WTC11 (cell line): ENCODE data around the gene CADM1. TPM values are rescaled to one million over a fixed set of nuclear protein-coding genes. Genes with fewer than 3 reads are reported as not detected.
A peak's percentile ranks its signal among the peaks of the same experiment; 100 is the strongest.

Experiments
- ATAC-seq: fragments of 200-7000 bp; cut with Tn5 transposase; 2 replicates; pipeline ENCODE4 v1.10.0; 2021; ENCODE audit warnings: mild to moderate bottlenecking, moderate library complexity
- CTCF ChIA-PET: fragments of 300-600 bp; sonication (Branson Sonifier 250); formaldehyde crosslinking; loops from one replicate; lab custom pipeline; 2021; ENCODE audit warnings: antibody characterized with exemption; lab: Charles Lee
- POLR2A ChIA-PET: fragments of 350-600 bp; sonication (Branson Sonifier 250); formaldehyde crosslinking; loops from one replicate; lab custom pipeline; 2021; ENCODE audit warnings: antibody characterized with exemption; lab: Charles Lee
- DNase-seq: peaks from one replicate; pipeline ENCODE4 v3.0.0; 2021; ENCODE audit warnings: low spot score
- H3K27ac Mint-ChIP-seq: 2 replicates; pipeline ENCODE4 v1.8.0; 2021; ENCODE audit warnings: mixed read lengths
- H3K27me3 Mint-ChIP-seq: 2 replicates; pipeline ENCODE4 v1.8.0; 2021; ENCODE audit warnings: low read depth, mild to moderate bottlenecking, moderate library complexity, mixed read lengths
- H3K36me3 Mint-ChIP-seq: 2 replicates; pipeline ENCODE4 v1.8.0; 2021; ENCODE audit warnings: mixed read lengths
- H3K4me1 Mint-ChIP-seq: 2 replicates; pipeline ENCODE4 v1.8.0; 2022; ENCODE audit warnings: mixed read lengths
- H3K4me3 Mint-ChIP-seq: 2 replicates; pipeline ENCODE4 v1.8.0; 2021; ENCODE audit warnings: mild to moderate bottlenecking, moderate library complexity, mixed read lengths
- H3K9me3 Mint-ChIP-seq: 2 replicates; pipeline ENCODE4 v1.8.0; 2021; ENCODE audit warnings: mixed read lengths
- AR ChIP-seq: fragments of 250-450 bp; sonication (Bioruptor Pico); IDR thresholded peaks from 2 replicates; pipeline ENCODE4 v1.9.0; 2021; ENCODE audit warnings: mild to moderate bottlenecking
- CBFB ChIP-seq: sonication (generic); formaldehyde crosslinking; IDR thresholded peaks from 2 replicates; pipeline ENCODE4 v1.8.1; 2022; ENCODE audit warnings: mild to moderate bottlenecking, low read depth, missing genetic modification reagents
- E2F5 ChIP-seq: sonication (generic); formaldehyde crosslinking; IDR thresholded peaks from 2 replicates; pipeline ENCODE4 v1.8.1; 2022; ENCODE audit warnings: mild to moderate bottlenecking, moderate library complexity, missing genetic modification reagents
- EMX1 ChIP-seq: fragments of 250-450 bp; sonication (Bioruptor Pico); IDR thresholded peaks from 2 replicates; pipeline ENCODE4 v1.8.0; 2021; ENCODE audit warnings: mild to moderate bottlenecking
- FOXJ3 ChIP-seq: sonication (generic); formaldehyde crosslinking; IDR thresholded peaks from 2 replicates; pipeline ENCODE4 v1.9.0; 2021; ENCODE audit warnings: missing genetic modification reagents, mild to moderate bottlenecking, borderline replicate concordance
- FOXK1 ChIP-seq: sonication (generic); formaldehyde crosslinking; IDR thresholded peaks from 2 replicates; pipeline ENCODE4 v1.8.0; 2022; ENCODE audit warnings: mild to moderate bottlenecking, moderate library complexity, missing genetic modification reagents
- GABPB1 ChIP-seq: sonication (generic); formaldehyde crosslinking; IDR thresholded peaks from 2 replicates; pipeline ENCODE4 v1.8.1; 2023; ENCODE audit warnings: mild to moderate bottlenecking, missing genetic modification reagents
- GRHL2 ChIP-seq: fragments of 250-450 bp; sonication (Bioruptor Pico); IDR thresholded peaks from 2 replicates; pipeline ENCODE4 v1.8.0; 2022; ENCODE audit warnings: mild to moderate bottlenecking, moderate library complexity; ENCODE audit not compliant: insufficient replicate concordance, severe bottlenecking
- MLX ChIP-seq: sonication (generic); formaldehyde crosslinking; IDR thresholded peaks from 2 replicates; pipeline ENCODE4 v1.8.1; 2023; ENCODE audit warnings: mild to moderate bottlenecking, missing genetic modification reagents, moderate library complexity
- MXD4 ChIP-seq: fragments of 250-450 bp; sonication (Bioruptor Pico); IDR thresholded peaks from 2 replicates; pipeline ENCODE4 v1.8.0; 2021; ENCODE audit warnings: mild to moderate bottlenecking, moderate library complexity, borderline replicate concordance
- NFATC4 ChIP-seq: fragments of 250-450 bp; sonication (Bioruptor Pico); IDR thresholded peaks from 2 replicates; pipeline ENCODE4 v1.9.0; 2021; ENCODE audit warnings: mild to moderate bottlenecking
- SOX15 ChIP-seq: fragments of 250-450 bp; sonication (Bioruptor Pico); IDR thresholded peaks from 2 replicates; pipeline ENCODE4 v1.9.0; 2021; ENCODE audit warnings: mild to moderate bottlenecking
- ZBTB21 ChIP-seq: sonication (generic); formaldehyde crosslinking; IDR thresholded peaks from 2 replicates; pipeline ENCODE4 v1.8.1; 2023; ENCODE audit warnings: mild to moderate bottlenecking, missing genetic modification reagents, borderline replicate concordance
- ZNF232 ChIP-seq: sonication (generic); formaldehyde crosslinking; IDR thresholded peaks from 2 replicates; pipeline ENCODE4 v1.8.0; 2022; ENCODE audit warnings: mild to moderate bottlenecking, missing genetic modification reagents
- ZNF263 ChIP-seq: sonication (generic); formaldehyde crosslinking; IDR thresholded peaks from 2 replicates; pipeline ENCODE4 v1.8.1; 2022; ENCODE audit warnings: low read depth, mild to moderate bottlenecking, moderate library complexity, missing genetic modification reagents
- total RNA-seq: library from RNA; stranded (reverse); gene quantifications from 3 replicates; pipeline ENCODE4 v1.2.3, GENCODE V29; 2021
- TF ChIP-seq, protein P1 (sequence below): sonication (generic); formaldehyde crosslinking; IDR thresholded peaks from 2 replicates; pipeline ENCODE4 v1.8.0; 2022; ENCODE audit warnings: missing genetic modification reagents
- TF ChIP-seq, protein P2 (sequence below): sonication (generic); formaldehyde crosslinking; IDR thresholded peaks from 2 replicates; pipeline ENCODE4 v1.8.1; 2022; ENCODE audit warnings: mild to moderate bottlenecking, missing genetic modification reagents, moderate library complexity, borderline replicate concordance

CADM1 gene
- total RNA-seq, 1 experiment from 2014 or later = 26.8 TPM

DNA sequence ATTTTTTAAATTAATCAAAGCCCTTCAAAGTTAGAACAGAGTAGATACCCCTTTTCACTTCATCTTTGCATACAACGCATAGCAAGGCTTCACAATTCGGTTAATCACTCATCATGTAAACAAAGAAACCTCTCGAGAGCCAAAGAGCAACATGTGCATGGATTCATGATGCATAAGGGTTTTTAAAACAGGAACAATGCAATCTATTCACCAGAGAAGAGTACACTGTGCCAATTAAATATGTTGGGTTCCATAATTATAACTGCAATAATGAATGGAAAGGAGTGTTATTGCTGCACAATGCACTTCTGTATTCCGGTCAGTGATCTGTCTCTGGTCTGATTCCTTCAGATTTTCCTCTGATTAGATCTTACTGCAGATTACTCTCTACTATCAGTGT, 45.3 kb downstream of the CADM1 start:
- TF ChIP-seq, protein P1, sequence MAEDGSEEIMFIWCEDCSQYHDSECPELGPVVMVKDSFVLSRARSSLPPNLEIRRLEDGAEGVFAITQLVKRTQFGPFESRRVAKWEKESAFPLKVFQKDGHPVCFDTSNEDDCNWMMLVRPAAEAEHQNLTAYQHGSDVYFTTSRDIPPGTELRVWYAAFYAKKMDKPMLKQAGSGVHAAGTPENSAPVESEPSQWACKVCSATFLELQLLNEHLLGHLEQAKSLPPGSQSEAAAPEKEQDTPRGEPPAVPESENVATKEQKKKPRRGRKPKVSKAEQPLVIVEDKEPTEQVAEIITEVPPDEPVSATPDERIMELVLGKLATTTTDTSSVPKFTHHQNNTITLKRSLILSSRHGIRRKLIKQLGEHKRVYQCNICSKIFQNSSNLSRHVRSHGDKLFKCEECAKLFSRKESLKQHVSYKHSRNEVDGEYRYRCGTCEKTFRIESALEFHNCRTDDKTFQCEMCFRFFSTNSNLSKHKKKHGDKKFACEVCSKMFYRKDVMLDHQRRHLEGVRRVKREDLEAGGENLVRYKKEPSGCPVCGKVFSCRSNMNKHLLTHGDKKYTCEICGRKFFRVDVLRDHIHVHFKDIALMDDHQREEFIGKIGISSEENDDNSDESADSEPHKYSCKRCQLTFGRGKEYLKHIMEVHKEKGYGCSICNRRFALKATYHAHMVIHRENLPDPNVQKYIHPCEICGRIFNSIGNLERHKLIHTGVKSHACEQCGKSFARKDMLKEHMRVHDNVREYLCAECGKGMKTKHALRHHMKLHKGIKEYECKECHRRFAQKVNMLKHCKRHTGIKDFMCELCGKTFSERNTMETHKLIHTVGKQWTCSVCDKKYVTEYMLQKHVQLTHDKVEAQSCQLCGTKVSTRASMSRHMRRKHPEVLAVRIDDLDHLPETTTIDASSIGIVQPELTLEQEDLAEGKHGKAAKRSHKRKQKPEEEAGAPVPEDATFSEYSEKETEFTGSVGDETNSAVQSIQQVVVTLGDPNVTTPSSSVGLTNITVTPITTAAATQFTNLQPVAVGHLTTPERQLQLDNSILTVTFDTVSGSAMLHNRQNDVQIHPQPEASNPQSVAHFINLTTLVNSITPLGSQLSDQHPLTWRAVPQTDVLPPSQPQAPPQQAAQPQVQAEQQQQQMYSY (CRISPR knock-in tag) = no peak
- TF ChIP-seq MXD4 (CRISPR knock-in tag) (no peak), E2F5 (CRISPR knock-in tag) (no peak), CBFB (CRISPR knock-in tag) (no peak), NFATC4 (CRISPR knock-in tag) (no peak), GABPB1 (CRISPR knock-in tag) (no peak)
- H3K27ac Mint-ChIP-seq = no peak overlapping the region
- H3K4me1 Mint-ChIP-seq = peaks cover 71% of the 10 kb centered on the region
- DNase-seq = no peak
- H3K9me3 Mint-ChIP-seq = no peaks in the 10 kb centered on the region
- ChIA-PET POLR2A (no interaction called here), CTCF (interaction anchor here (1.5 kb wide), 1 partner anchor 45 kb away, joined by 3 read pairs; the partner anchor contains the start of gene CADM1)
- no peaks in the 10 kb centered on the region for H3K36me3 Mint-ChIP-seq
- no peaks in the 10 kb centered on the region for H3K27me3 Mint-ChIP-seq
- no peak for ATAC-seq
- H3K4me3 Mint-ChIP-seq = no peak overlapping the region

DNA sequence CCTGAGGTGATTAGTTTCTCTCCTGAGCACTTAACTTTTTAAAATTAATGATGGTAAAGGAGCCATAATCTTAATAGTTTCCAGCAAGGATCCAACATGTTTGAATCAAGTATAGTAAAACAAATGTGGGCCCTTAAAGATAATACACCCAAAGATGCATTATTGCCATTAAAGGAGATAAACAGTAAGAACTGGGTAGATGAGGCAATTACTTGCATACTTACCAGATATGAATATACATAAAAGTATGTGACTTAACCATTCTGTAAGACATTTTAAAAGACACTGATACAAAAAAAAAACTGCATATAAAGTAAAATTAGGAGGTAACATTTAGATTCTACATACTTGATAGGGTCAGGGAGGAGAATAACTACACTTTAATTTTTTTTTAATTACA, 48.2 kb downstream of the CADM1 start:
- Mint-ChIP-seq H3K27me3 (peaks cover 15% of the 10 kb centered on the region; the same call in 1 of the 2 replicates), H3K4me1 (peaks cover 61% of the 10 kb centered on the region), H3K9me3 (no peaks in the 10 kb centered on the region)
- ATAC-seq = no peak
- POLR2A ChIA-PET = no interaction called here
- TF ChIP-seq EMX1 (CRISPR knock-in tag) (no peak), MXD4 (CRISPR knock-in tag) (no peak)
- TF ChIP-seq, all 79 proteins: peak for 0
- CTCF ChIA-PET = no interaction called here
- Mint-ChIP-seq H3K4me3 (no peak overlapping the region), H3K27ac (no peak overlapping the region), H3K36me3 (no peaks in the 10 kb centered on the region)
- DNase-seq = no peak

DNA sequence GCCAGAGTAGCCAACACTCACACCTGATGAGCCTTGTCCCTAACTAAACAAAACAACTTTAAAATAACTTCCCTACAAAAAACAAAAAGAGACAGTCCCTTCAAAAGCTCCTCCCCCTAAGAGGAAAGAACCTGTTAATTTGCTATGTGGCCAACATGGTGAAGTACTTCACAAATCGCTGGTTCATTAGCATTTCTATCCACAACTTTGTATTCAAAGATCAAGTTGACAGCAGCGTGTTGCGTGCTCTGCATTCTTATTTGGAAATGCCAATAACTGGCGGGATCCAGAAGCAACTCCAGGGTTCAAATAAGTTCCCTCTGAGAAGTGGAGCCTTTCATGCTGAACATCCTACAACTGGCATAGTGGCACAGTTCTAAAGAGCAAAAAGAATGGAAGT, 48.6 kb downstream of the CADM1 start:
- Mint-ChIP-seq H3K27ac (no peak overlapping the region), H3K9me3 (no peaks in the 10 kb centered on the region), H3K4me1 (peaks cover 61% of the 10 kb centered on the region), H3K27me3 (peaks cover 17% of the 10 kb centered on the region; the same call in 1 of the 2 replicates), H3K4me3 (no peak overlapping the region), H3K36me3 (no peaks in the 10 kb centered on the region)
- peak; percentile 57 for ATAC-seq
- TF ChIP-seq SOX15 (no peak), FOXK1 (CRISPR knock-in tag) (no peak)
- TF ChIP-seq, protein P2, sequence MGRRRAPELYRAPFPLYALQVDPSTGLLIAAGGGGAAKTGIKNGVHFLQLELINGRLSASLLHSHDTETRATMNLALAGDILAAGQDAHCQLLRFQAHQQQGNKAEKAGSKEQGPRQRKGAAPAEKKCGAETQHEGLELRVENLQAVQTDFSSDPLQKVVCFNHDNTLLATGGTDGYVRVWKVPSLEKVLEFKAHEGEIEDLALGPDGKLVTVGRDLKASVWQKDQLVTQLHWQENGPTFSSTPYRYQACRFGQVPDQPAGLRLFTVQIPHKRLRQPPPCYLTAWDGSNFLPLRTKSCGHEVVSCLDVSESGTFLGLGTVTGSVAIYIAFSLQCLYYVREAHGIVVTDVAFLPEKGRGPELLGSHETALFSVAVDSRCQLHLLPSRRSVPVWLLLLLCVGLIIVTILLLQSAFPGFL (CRISPR knock-in tag) = no peak
- peak; percentile 10 for DNase-seq
- CTCF ChIA-PET = no interaction called here
- POLR2A ChIA-PET = no interaction called here

DNA sequence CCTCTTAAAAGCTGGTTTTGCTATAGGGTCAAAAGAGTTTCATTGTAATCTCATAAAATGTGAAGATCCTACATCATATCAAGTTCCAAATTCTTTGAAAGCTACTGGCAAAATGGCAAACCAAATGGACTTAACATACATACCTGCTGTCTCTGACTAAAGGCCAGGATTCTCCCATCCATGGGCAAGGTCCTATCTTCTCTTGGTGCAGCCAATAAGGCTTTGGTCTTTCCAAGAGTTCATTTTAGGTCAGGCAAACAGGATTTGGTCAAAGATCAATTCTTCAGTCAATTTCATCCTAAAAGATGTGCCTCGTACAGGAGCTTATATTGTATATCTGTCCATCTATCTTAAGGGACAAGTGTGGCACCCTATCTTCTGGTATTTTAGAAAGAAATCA, 49.7 kb downstream of the CADM1 start:
- H3K27me3 Mint-ChIP-seq = peaks cover 24% of the 10 kb centered on the region
- H3K4me3 Mint-ChIP-seq = no peak overlapping the region
- H3K9me3 Mint-ChIP-seq = no peaks in the 10 kb centered on the region
- DNase-seq (no peak), ATAC-seq (no peak)
- H3K36me3 Mint-ChIP-seq = no peaks in the 10 kb centered on the region
- H3K4me1 Mint-ChIP-seq = peaks cover 59% of the 10 kb centered on the region
- no peak overlapping the region for H3K27ac Mint-ChIP-seq
- ChIA-PET POLR2A (interaction anchor here (0.6 kb wide), 1 partner anchor 69 kb away, joined by 3 read pairs; no protein-coding TSS in a partner anchor), CTCF (no interaction called here)
- TF ChIP-seq FOXK1 (CRISPR knock-in tag) (no peak), SOX15 (no peak), FOXJ3 (CRISPR knock-in tag) (no peak), ZNF263 (CRISPR knock-in tag) (no peak), AR (CRISPR knock-in tag) (no peak), GRHL2 (no peak), ZBTB21 (no peak), ZNF232 (CRISPR knock-in tag) (no peak), GABPB1 (CRISPR knock-in tag) (no peak), MLX (CRISPR knock-in tag) (no peak)
